Uterus (tissue), 4 donors: Measurements from ENCODE around the gene PNPLA4. TPM values are rescaled to one million over a fixed set of nuclear protein-coding genes. Genes with fewer than 3 reads are reported as not detected.

Experiments
- DNase-seq, 2 donors: peaks; one replicate each; pipeline ENCODE4 v3.0.0-alpha.2; 2019 to 2020
- H3K27ac ChIP-seq, 2 donors: fragments of 200-600 bp; sonication (generic); 1 replicate in 1 of 2; 2 replicates in 1 of 2; pipeline ENCODE4 v1.5.1; 2016 to 2018
- H3K27me3 ChIP-seq, 2 donors: fragments of 200-600 bp; sonication (generic); one replicate each; pipeline ENCODE4 v1.5.1; 2018 to 2019; ENCODE audit warnings: control low read depth in 1 of 2
- H3K36me3 ChIP-seq, 2 donors: fragments of 200-600 bp; sonication (generic); one replicate each; pipeline ENCODE4 v1.5.1; 2019; ENCODE audit warnings: control low read depth in 1 of 2
- H3K4me1 ChIP-seq, 2 donors: fragments of 200-600 bp; sonication (generic); one replicate each; pipeline ENCODE4 v1.5.1; 2018 to 2019; ENCODE audit warnings: control low read depth in 1 of 2
- H3K4me3 ChIP-seq, 2 donors: fragments of 200-600 bp; sonication (generic); 1 replicate in 1 of 2; 2 replicates in 1 of 2; pipeline ENCODE4 v1.5.1; 2018 to 2019; ENCODE audit warnings: mild to moderate bottlenecking in 1 of 2
- H3K9me3 ChIP-seq, 2 donors: fragments of 200-600 bp; sonication (generic); one replicate each; pipeline ENCODE4 v1.5.1; 2019; ENCODE audit warnings: control low read depth in 1 of 2
- CTCF ChIP-seq, 4 experiments: fragments of 200-600 bp in 2 of 4; fragments of 450-650 bp in 2 of 4; sonication (generic) in 2 of 4; IDR thresholded peaks; one replicate each; pipeline ENCODE4 v1.5.1; 2016 to 2019; ENCODE audit warnings: antibody characterized with exemption in 4 of 4, mild to moderate bottlenecking in 2 of 4, moderate library complexity in 1 of 4
- POLR2A ChIP-seq, 2 donors: fragments of 450-650 bp; IDR thresholded peaks; one replicate each; pipeline ENCODE4 v1.6.1; 2016; ENCODE audit warnings: antibody characterized with exemption in 2 of 2, mild to moderate bottlenecking in 1 of 2, moderate library complexity in 1 of 2
- intact Hi-C: fragments of 100-400 bp; cut with DNase I; formaldehyde crosslinking; loops from one replicate; pipeline ENCODE4 v1.15.1; 2023; ENCODE audit warnings: low total_unique reads
- small RNA-seq: library from RNA; depleted of rRNA; stranded (forward); fragments of <200 nt; gene quantifications from one replicate; pipeline ENCODE3, GENCODE V24; 2016
- total RNA-seq, 4 donors: library from RNA; depleted of rRNA in 3 of 4; stranded (reverse); fragments of >200 nt in 3 of 4; gene quantifications; one replicate each; pipeline versions ENCODE4 v1.1.0 to v1.2.4, GENCODE V29; 2014 to 2023
- donor health status: DM: yes; HTN: yes; CAD: no.

Gene PNPLA4
- total RNA-seq, 4 donors from 2014 or later, result 1.8 to 17.4 (median 11.3) TPM

DNA sequence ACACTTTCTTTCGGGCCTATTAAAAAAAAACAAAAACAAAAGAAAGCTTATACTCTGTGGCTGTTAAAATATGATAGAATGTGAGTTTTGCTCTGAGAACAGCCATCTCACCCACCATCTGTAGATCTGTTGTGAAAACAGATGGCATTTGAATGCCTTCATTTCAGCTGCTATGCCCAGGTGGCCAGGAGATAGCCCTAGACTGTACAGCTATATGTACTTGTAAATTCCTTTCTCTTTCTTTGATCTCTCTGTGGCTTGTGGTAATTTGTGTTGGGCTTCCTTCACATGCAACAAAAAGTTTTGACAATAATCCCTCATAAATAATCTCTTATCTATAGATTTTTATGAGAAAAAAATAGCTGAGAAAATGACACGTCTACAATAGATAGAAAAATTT is 38.1 kb downstream of the PNPLA4 start:
- no peak for DNase-seq
- TF ChIP-seq POLR2A (IDR thresholded peaks at IDR 0.05), result no peak
- no peak for TF ChIP-seq CTCF (IDR thresholded peaks at IDR 0.05)
- no peak overlapping the region for H3K4me3 ChIP-seq
- no peaks in the 10 kb centered on the region for H3K36me3 ChIP-seq
- no peaks in the 10 kb centered on the region for H3K4me1 ChIP-seq
- intact Hi-C loops, result no loop called here
- H3K27ac ChIP-seq, result no peak overlapping the region
- no peaks in the 10 kb centered on the region for H3K27me3 ChIP-seq
- H3K9me3 ChIP-seq, result no peaks in the 10 kb centered on the region

- H3K4me3 ChIP-seq, result no peak overlapping the region
- no peaks in the 10 kb centered on the region for H3K4me1 ChIP-seq
- H3K36me3 ChIP-seq, result no peaks in the 10 kb centered on the region
- DNase-seq, result no peak
- no peak overlapping the region for H3K27ac ChIP-seq
- intact Hi-C loops, result no loop called here
- TF ChIP-seq CTCF (IDR thresholded peaks at IDR 0.05) (no peak), POLR2A (IDR thresholded peaks at IDR 0.05) (no peak)
- H3K27me3 ChIP-seq, result no peaks in the 10 kb centered on the region
- no peaks in the 10 kb centered on the region for H3K9me3 ChIP-seq
Observed at GRCh38 chrX:7876957-7877356, 50.3 kb downstream of the PNPLA4 start.

DNA sequence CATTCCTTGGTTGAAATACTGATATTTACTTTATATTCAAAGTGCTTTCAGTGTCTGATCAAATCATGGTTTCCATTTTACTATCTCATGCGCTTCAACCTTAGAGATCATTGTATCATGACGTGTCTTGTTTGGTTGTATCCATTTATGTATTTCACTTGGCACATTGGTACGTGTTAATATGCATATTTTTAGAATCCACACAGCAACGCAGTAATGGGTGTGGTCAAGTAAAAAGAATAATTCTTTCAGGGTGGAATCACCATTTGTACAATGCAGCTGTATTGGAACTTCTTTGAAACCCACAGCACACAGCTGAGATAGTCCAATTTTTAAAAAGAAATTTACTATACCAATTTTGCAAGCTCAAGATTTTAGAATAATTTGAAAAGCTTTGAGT is 55.2 kb downstream of the PNPLA4 start:
- no peaks in the 10 kb centered on the region for H3K4me1 ChIP-seq
- intact Hi-C loops, result no loop called here
- no peak for DNase-seq
- TF ChIP-seq CTCF (IDR thresholded peaks at IDR 0.05) (no peak), POLR2A (IDR thresholded peaks at IDR 0.05) (no peak)
- H3K27ac ChIP-seq, result no peak overlapping the region
- H3K4me3 ChIP-seq, result no peak overlapping the region
- H3K27me3 ChIP-seq, result no peaks in the 10 kb centered on the region
- no peaks in the 10 kb centered on the region for H3K36me3 ChIP-seq
- no peaks in the 10 kb centered on the region for H3K9me3 ChIP-seq

DNA sequence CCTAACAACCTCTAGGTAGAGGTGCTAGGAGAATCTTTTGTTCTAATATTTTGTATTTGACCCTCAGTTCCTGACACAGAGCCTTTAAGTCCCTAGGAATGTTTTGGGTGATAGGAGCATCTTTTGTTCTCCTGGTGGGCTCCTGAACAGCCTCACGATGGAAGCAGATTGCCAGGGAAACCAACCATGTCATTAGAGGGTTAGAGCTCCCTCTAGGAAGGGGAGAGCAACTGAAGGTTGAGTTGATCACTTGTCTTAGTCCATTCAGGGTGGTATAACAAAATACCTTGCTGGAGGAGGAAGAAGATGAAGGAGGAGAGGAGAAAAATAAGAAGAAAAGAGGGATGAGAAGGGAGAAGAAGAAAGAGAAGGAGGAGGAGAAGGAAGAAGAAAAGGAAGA is 75.0 kb downstream of the PNPLA4 start:
- Histone ChIP-seq H3K36me3 (no peaks in the 10 kb centered on the region), H3K4me3 (no peak overlapping the region), H3K27ac (no peak overlapping the region), H3K4me1 (no peaks in the 10 kb centered on the region), H3K9me3 (no peaks in the 10 kb centered on the region), H3K27me3 (no peaks in the 10 kb centered on the region)
- no peak for TF ChIP-seq POLR2A (IDR thresholded peaks at IDR 0.05)
- TF ChIP-seq CTCF (IDR thresholded peaks at IDR 0.05), result no peak
- intact Hi-C loops, result no loop called here
- no peak for DNase-seq

Small RNA genes lying within 50 kb of the gene (small RNA-seq; reads per million reads assigned to genes)
- not detected for gene AC005296.1

Other genes starting within 250 kb of the PNPLA4 start
- under 1 TPM in 1 of 4 donors, not detected in 3; 0.76 TPM for gene VCX, start 84.2 kb downstream of the PNPLA4 start, total RNA-seq
- not detected for gene VCX2, start 243.9 kb upstream of the PNPLA4 start, total RNA-seq